HG03442 (cell line): ENCODE results near the gene COTL1.
"Not testable (repeated sequence)": the region's sequence is repeated elsewhere in the genome, so short reads cannot be mapped to it uniquely, and the experiment has no call there.

ENCODE experiments used
- ATAC-seq: cut with Tn5 transposase; IDR thresholded peaks from one replicate; pipeline ENCODE4 v1.9.1; 2021; ENCODE audit warnings: mild to moderate bottlenecking, moderate library complexity; ENCODE audit not compliant: unreplicated experiment

Gene COTL1

GRCh38 chr16:84535408-84535807 is 82.5 kb downstream of the COTL1 start:
- no peak for ATAC-seq

- no peak for ATAC-seq
Observed at GRCh38 chr16:84534815-84535214, 83.1 kb downstream of the COTL1 start.

GRCh38 chr16:84532855-84533486 is 84.9 kb downstream of the COTL1 start:
- ATAC-seq = no peak

GRCh38 chr16:84532291-84532724 is 85.6 kb downstream of the COTL1 start:
- no peak for ATAC-seq

GRCh38 chr16:84531671-84532111 is 86.2 kb downstream of the COTL1 start:
- no peak for ATAC-seq

- ATAC-seq = no peak
Observed at GRCh38 chr16:84530590-84530989, 87.3 kb downstream of the COTL1 start.

GRCh38 chr16:84529607-84530006 is 88.3 kb downstream of the COTL1 start:
- ATAC-seq = no peak

- no peak for ATAC-seq
Observed at GRCh38 chr16:84528322-84528721, 89.6 kb downstream of the COTL1 start.

GRCh38 chr16:84527532-84528269 is 90.2 kb downstream of the COTL1 start:
- no peak for ATAC-seq

- no peak for ATAC-seq
Observed at GRCh38 chr16:84526794-84527531, 90.9 kb downstream of the COTL1 start.

- not testable (repeated sequence) for ATAC-seq
Observed at GRCh38 chr16:84524941-84525581, 92.8 kb downstream of the COTL1 start.

- no peak for ATAC-seq
Observed at GRCh38 chr16:84524346-84524920, 93.4 kb downstream of the COTL1 start.

GRCh38 chr16:84521497-84521770 is 96.4 kb downstream of the COTL1 start:
- no peak for ATAC-seq

- ATAC-seq = no peak
Observed at GRCh38 chr16:84520725-84521496, 97.0 kb downstream of the COTL1 start.

- ATAC-seq = no peak
Observed at GRCh38 chr16:84519855-84520254, 98.0 kb downstream of the COTL1 start.

GRCh38 chr16:84518804-84519341 is 99.0 kb downstream of the COTL1 start:
- ATAC-seq = no peak

GRCh38 chr16:84518220-84518619 is 99.7 kb downstream of the COTL1 start:
- not testable (repeated sequence) for ATAC-seq

GRCh38 chr16:84517366-84517765 is 100.5 kb downstream of the COTL1 start:
- no peak for ATAC-seq
